SH-SY5Y (cell line): ENCODE data around the gene RAB40C.

ENCODE experiments used
- GATA2 ChIP-seq: IDR thresholded peaks from 2 replicates; pipeline ENCODE4 v1.6.1; 2011; ENCODE audit warnings: mild to moderate bottlenecking, low read depth, low read length
- GATA3 ChIP-seq: IDR thresholded peaks from 2 replicates; pipeline ENCODE4 v1.6.1; 2011; ENCODE audit warnings: low read depth, mild to moderate bottlenecking, low read length, moderate library complexity

DNA sequence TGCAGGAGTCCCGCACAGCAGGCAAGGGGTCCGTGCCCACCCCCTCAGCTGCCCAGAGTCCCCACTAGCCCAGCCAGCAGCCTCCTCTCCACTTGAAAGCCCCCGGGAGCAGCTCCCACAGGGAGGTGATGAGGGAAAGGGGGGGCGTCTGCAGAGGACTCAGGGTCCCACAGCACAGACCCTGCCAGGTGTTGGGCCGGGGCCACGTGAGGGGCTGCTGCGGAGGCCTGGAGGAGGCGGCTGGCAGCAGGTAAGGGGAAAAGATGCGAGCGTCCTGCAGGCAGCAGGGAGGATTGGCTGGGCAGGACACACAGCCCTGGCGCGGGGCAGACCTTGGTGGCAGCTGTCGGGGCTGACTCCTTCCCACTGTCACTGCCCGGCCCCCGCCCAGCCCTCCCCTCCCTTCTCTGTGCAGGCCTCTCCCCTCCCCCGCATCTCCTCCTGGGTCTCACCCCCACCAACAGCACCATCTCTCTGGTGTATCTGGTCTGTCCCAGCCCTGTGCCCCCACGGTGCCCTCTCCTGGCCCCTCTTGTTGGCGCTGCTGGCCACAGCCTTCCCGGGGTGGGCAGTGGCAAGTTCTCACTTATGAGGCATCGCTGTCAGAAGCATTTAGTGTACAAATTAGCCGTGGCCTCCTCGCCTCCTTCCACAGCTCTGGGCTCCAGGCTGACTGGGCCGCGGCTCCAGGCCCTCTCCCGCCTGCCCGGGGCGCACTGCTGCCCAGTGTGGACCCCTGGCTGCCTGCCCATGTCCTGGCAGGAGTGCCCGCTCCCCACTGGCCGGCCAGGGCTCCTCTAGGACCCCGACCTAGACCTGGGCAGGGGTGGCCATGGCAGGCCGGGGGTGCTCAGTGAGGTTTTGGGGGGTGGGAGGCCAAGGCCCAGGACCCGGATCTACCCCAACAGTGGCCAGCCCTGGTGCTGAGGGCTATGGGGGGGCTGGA lies 34.1 kb upstream of the RAB40C start:
- no peak for TF ChIP-seq GATA2
- TF ChIP-seq GATA3: no peak
